ENCODE results near the gene RNF149.
"Not testable (repeated sequence)": the region's sequence is repeated elsewhere in the genome, so short reads cannot be mapped to it uniquely, and the experiment has no call there.

Gene RNF149

DNA sequence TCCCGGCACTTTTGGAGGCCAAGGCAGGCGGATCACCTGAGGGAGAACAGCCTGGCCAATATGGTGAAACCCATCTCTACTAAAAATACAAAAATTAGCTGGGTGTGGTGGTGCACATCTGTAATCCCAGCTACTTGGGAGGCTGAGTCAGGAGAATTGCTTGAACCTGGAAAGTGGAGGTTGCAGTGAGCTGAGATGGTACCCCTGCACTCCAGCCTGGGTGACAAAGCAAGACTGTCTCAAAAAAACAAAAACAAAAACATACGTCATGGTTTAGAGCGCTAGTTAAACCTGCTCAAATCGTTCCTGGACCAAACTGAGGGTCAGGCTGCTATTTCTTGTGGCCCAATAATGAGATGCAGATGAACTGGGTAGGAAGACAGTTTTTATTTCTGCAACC, 63.0 kb downstream of the RNF149 start:
- H2AK5ac ChIP-seq (ENCODE audit: low read length, severe bottlenecking); H3K23ac ChIP-seq (ENCODE audit: low read length in 2 of 2); H2BK12ac ChIP-seq (ENCODE audit: low read length in 2 of 2); H3K4me1 ChIP-seq (ENCODE audit: control insufficient read depth, insufficient read depth, low read depth, low read length); H3K9ac ChIP-seq (ENCODE audit: low read length); H3K18ac ChIP-seq (ENCODE audit: low read depth in 1 of 2, low read length in 2 of 2); H3K36me3 ChIP-seq (ENCODE audit: control insufficient read depth in 1 of 2, insufficient read depth in 2 of 2, low read depth in 1 of 2, low read length in 2 of 2); H3K14ac ChIP-seq (ENCODE audit: low read length in 2 of 2); H3K4me3 ChIP-seq (ENCODE audit: insufficient read depth in 1 of 2, low read depth in 1 of 2, low read length in 2 of 2); H3K27me3 ChIP-seq (ENCODE audit: control insufficient read depth in 1 of 2, insufficient read depth in 1 of 2, low read length in 2 of 2); H3K4me2 ChIP-seq (ENCODE audit: low read length, poor library complexity, severe bottlenecking); H4K8ac ChIP-seq (ENCODE audit: low read length); H4K91ac ChIP-seq (ENCODE audit: low read length); H3K79me1 ChIP-seq (replicated peaks; ENCODE audit: low read length, poor library complexity, severe bottlenecking); H2BK15ac ChIP-seq (ENCODE audit: low read depth, poor library complexity, severe bottlenecking); DNase-seq; H2BK120ac ChIP-seq (ENCODE audit: low read depth, low read length); H3K9me3 ChIP-seq (ENCODE audit: control insufficient read depth, low read length); H2BK5ac ChIP-seq (ENCODE audit: low read depth, low read length, poor library complexity, severe bottlenecking); H3K27ac ChIP-seq (ENCODE audit: low read length, poor library complexity, severe bottlenecking); H2AFZ ChIP-seq (ENCODE audit: low read depth, low read length); H3K4ac ChIP-seq (ENCODE audit: low read depth in 1 of 2, low read length in 2 of 2): not testable (repeated sequence)
- WGBS = 94% methylated on average over 5 of the region's 5 CpGs

DNA sequence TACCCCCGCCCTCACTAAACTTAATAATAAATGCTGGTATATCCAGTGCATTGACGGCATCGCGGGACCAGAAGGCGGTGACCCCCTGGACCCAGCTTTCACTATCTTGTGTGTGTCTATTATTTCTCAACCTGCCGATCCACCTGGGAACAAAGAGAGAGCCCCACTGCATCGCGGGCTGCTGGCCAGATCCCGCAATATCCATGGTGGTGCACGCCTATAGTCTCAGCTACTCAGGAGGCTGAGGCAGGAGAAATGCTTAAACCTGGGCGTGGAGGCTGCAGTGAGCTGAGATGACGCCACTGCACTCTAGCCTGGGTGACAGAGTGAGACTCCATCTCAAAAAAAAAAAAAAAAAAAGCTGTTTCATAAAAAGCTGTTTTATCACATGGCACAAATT, 63.6 kb downstream of the RNF149 start:
- H3K4ac ChIP-seq (ENCODE audit: low read depth in 1 of 2, low read length in 2 of 2); H3K27me3 ChIP-seq (ENCODE audit: control insufficient read depth in 1 of 2, insufficient read depth in 1 of 2, low read length in 2 of 2); H3K14ac ChIP-seq (ENCODE audit: low read length in 2 of 2); H4K91ac ChIP-seq (ENCODE audit: low read length); DNase-seq; H2AK5ac ChIP-seq (ENCODE audit: low read length, severe bottlenecking); H3K23ac ChIP-seq (ENCODE audit: low read length in 2 of 2); H3K79me1 ChIP-seq (replicated peaks; ENCODE audit: low read length, poor library complexity, severe bottlenecking); H3K27ac ChIP-seq (ENCODE audit: low read length, poor library complexity, severe bottlenecking); H2BK5ac ChIP-seq (ENCODE audit: low read depth, low read length, poor library complexity, severe bottlenecking); H4K8ac ChIP-seq (ENCODE audit: low read length); H3K9me3 ChIP-seq (ENCODE audit: control insufficient read depth, low read length); H3K4me2 ChIP-seq (ENCODE audit: low read length, poor library complexity, severe bottlenecking); H2BK120ac ChIP-seq (ENCODE audit: low read depth, low read length); H2BK15ac ChIP-seq (ENCODE audit: low read depth, poor library complexity, severe bottlenecking); H3K36me3 ChIP-seq (ENCODE audit: control insufficient read depth in 1 of 2, insufficient read depth in 2 of 2, low read depth in 1 of 2, low read length in 2 of 2); H3K4me1 ChIP-seq (ENCODE audit: control insufficient read depth, insufficient read depth, low read depth, low read length); H3K9ac ChIP-seq (ENCODE audit: low read length); H3K18ac ChIP-seq (ENCODE audit: low read depth in 1 of 2, low read length in 2 of 2); H2BK12ac ChIP-seq (ENCODE audit: low read length in 2 of 2); H2AFZ ChIP-seq (ENCODE audit: low read depth, low read length); H3K4me3 ChIP-seq (ENCODE audit: insufficient read depth in 1 of 2, low read depth in 1 of 2, low read length in 2 of 2): not testable (repeated sequence)
- 95% methylated on average over 12 of the region's 12 CpGs for WGBS

DNA sequence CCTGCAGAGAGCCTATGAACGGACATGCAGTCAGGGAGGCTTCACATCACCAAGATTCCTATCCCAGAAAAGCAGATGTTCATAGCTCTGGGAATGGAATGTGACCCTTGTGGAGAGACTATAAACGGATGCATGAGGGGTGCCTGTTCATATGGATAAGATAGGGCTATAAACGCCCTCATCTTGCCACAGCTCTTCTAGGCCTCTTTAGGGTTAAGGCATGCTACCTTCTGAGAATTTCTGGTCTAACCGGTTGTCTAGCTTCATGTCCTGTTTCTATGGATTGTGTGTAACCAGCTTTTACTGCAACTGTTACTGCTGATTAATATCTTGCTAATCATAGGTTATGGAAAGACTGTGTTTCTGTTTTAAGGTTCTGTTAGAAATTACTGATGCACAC, 64.1 kb downstream of the RNF149 start:
- not testable (repeated sequence) for H2BK12ac ChIP-seq (ENCODE audit: low read length in 2 of 2)

DNA sequence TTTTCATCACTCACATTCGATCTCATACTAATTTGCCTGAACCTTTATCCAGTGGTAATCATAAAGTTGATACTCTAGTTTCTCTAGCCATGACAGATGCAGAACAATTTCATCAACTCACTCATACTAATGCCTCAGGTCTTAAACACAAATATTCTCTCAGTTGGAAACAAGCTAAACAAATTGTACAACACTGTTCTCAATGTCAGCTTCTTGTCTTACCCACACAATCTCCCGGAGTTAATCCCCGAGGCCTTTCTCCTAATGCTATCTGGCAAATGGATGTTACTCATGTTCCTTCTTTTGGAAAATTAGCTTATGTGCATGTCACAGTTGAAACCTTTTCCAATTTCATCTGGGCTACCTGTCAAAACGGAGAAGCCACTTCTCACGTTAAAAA, 67.3 kb downstream of the RNF149 start:
- H2BK15ac ChIP-seq (ENCODE audit: low read depth, poor library complexity, severe bottlenecking) = no peak overlapping the region
- H3K4me2 ChIP-seq (ENCODE audit: low read length, poor library complexity, severe bottlenecking) = no peak overlapping the region
- H3K36me3 ChIP-seq (ENCODE audit: control insufficient read depth in 1 of 2, insufficient read depth in 2 of 2, low read depth in 1 of 2, low read length in 2 of 2) = no peaks in the 10 kb centered on the region
- no peak overlapping the region for H3K4me3 ChIP-seq (ENCODE audit: insufficient read depth in 1 of 2, low read depth in 1 of 2, low read length in 2 of 2)
- H4K91ac ChIP-seq (ENCODE audit: low read length) = no peak overlapping the region
- no peak overlapping the region for H2BK12ac ChIP-seq (ENCODE audit: low read length in 2 of 2)
- H3K79me1 ChIP-seq (replicated peaks; ENCODE audit: low read length, poor library complexity, severe bottlenecking) = no peaks in the 10 kb centered on the region
- whole genome bisulfite sequencing = 80% methylated on average over 5 of the region's 5 CpGs
- no peak overlapping the region for H3K27ac ChIP-seq (ENCODE audit: low read length, poor library complexity, severe bottlenecking)
- DNase-seq = no peak
- no peak overlapping the region for H3K14ac ChIP-seq (ENCODE audit: low read length in 2 of 2)
- H4K8ac ChIP-seq (ENCODE audit: low read length) = no peak overlapping the region
- H3K9me3 ChIP-seq (ENCODE audit: control insufficient read depth, low read length) = no peaks in the 10 kb centered on the region
- H3K4me1 ChIP-seq (ENCODE audit: control insufficient read depth, insufficient read depth, low read depth, low read length) = peaks cover 3% of the 10 kb centered on the region
- no peak overlapping the region for H3K9ac ChIP-seq (ENCODE audit: low read length)
- no peak overlapping the region for H3K4ac ChIP-seq (ENCODE audit: low read depth in 1 of 2, low read length in 2 of 2)
- no peak overlapping the region for H2AK5ac ChIP-seq (ENCODE audit: low read length, severe bottlenecking)
- H2AFZ ChIP-seq (ENCODE audit: low read depth, low read length) = no peak overlapping the region
- no peak overlapping the region for H2BK120ac ChIP-seq (ENCODE audit: low read depth, low read length)
- no peak overlapping the region for H3K23ac ChIP-seq (ENCODE audit: low read length in 2 of 2)
- H2BK5ac ChIP-seq (ENCODE audit: low read depth, low read length, poor library complexity, severe bottlenecking) = no peak overlapping the region
- no peaks in the 10 kb centered on the region for H3K27me3 ChIP-seq (ENCODE audit: control insufficient read depth in 1 of 2, insufficient read depth in 1 of 2, low read length in 2 of 2)
- H3K18ac ChIP-seq (ENCODE audit: low read depth in 1 of 2, low read length in 2 of 2) = no peak overlapping the region

More for the DNA sequence above, 64.1 kb downstream of the RNF149 start:
- not testable (repeated sequence) for H3K18ac ChIP-seq (ENCODE audit: low read depth in 1 of 2, low read length in 2 of 2); DNase-seq; H3K4me1 ChIP-seq (ENCODE audit: control insufficient read depth, insufficient read depth, low read depth, low read length); H3K79me1 ChIP-seq (replicated peaks; ENCODE audit: low read length, poor library complexity, severe bottlenecking); H3K27me3 ChIP-seq (ENCODE audit: control insufficient read depth in 1 of 2, insufficient read depth in 1 of 2, low read length in 2 of 2); H4K91ac ChIP-seq (ENCODE audit: low read length); H3K27ac ChIP-seq (ENCODE audit: low read length, poor library complexity, severe bottlenecking); H2BK15ac ChIP-seq (ENCODE audit: low read depth, poor library complexity, severe bottlenecking); H3K4ac ChIP-seq (ENCODE audit: low read depth in 1 of 2, low read length in 2 of 2); H2BK5ac ChIP-seq (ENCODE audit: low read depth, low read length, poor library complexity, severe bottlenecking); H3K23ac ChIP-seq (ENCODE audit: low read length in 2 of 2); H2AK5ac ChIP-seq (ENCODE audit: low read length, severe bottlenecking); H4K8ac ChIP-seq (ENCODE audit: low read length); H3K14ac ChIP-seq (ENCODE audit: low read length in 2 of 2); H2BK120ac ChIP-seq (ENCODE audit: low read depth, low read length); H2AFZ ChIP-seq (ENCODE audit: low read depth, low read length); H3K4me3 ChIP-seq (ENCODE audit: insufficient read depth in 1 of 2, low read depth in 1 of 2, low read length in 2 of 2); H3K36me3 ChIP-seq (ENCODE audit: control insufficient read depth in 1 of 2, insufficient read depth in 2 of 2, low read depth in 1 of 2, low read length in 2 of 2); H3K9me3 ChIP-seq (ENCODE audit: control insufficient read depth, low read length); H3K4me2 ChIP-seq (ENCODE audit: low read length, poor library complexity, severe bottlenecking); H3K9ac ChIP-seq (ENCODE audit: low read length)
- WGBS = 88% methylated on average over 3 of the region's 4 CpGs
